Measurements from ENCODE around the gene TEAD4.

Gene TEAD4

DNA sequence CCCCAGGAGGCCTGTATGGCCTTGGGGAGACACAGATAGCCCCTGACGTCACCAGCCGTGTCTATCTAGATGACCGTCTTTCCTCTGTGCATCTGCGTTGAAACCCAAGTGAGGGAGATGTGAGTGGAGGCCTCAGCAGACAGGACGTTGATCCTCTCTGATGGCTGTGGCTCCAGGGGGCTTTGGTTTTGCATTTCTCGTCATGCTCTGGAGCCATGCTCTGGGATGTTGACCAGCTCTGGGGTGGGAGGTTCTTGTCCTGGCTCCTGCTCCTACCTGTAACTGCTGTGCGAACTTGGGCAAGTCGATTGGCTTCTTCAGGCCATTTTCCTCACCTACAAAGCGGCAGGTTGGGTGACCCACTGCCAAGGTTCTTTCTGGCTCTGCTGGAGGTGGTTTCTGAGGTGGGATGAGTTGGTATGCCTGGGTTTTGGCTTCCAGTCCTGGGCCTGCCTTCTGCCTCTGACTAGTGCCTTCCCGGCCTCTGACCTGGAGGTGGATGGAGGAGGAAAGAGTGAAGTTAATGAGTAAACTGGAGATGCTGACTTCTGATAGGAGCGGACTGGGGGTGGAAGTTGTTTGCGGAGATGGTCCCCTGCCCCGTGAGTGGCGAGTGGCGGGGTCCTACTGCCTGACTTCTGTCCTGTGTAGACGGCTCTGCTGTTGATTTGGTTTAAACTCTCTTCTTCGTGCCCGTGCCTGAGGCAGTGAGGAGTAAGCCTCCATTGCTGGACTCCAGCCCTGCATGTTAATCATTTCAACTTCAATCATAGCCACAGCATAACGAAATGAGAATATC, 126.3 kb downstream of the TEAD4 start:
- no peak for DNase-seq

DNA sequence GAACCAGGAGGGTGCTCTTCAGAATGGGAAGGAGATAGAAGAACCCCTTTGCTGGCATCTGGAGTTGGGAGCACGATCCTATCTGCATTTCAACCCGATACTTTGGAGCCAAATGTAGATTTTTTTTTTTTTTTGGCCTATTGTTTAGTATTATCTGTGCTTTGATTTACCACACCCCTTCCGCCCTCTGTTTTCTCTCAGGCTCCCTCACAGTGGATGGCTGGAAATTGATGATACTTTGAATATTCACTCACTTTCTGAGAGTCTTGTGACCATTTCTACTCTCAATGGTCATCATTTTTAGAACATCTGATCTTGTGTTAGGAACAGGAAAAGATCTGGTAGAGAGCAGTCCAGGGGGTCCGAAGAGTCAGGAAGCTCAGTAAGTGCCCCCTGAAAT, 127.0 kb downstream of the TEAD4 start:
- DNase-seq, result no peak

DNA sequence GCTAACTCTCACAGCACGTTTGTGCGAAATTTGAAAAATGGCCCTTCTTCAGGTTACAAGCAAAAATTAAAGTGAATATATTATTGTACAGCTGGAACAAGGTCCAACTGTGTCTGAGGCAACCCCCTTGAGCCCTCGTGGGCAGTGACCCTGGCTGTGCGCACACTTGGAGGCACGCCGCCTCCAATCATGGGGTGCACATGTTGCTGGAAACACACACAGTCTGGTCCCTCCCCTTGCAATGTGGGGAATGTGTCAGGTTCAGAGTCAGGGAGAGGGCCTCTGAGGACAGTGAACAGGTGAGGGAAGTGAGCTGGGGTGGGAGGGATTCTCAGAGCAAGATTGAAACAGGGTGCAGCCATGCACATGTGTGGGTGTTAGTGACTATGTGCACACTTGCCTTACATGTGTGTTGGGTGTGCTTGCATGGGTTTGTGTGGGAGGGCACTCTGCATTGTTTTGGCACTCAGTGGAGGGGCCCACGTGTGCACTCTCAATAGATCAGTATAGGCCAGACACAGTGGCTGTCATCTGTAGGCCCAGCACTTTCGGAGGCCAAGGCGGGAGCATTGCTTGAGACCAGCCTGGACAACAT, 127.6 kb downstream of the TEAD4 start:
- DNase-seq, result no peak

DNA sequence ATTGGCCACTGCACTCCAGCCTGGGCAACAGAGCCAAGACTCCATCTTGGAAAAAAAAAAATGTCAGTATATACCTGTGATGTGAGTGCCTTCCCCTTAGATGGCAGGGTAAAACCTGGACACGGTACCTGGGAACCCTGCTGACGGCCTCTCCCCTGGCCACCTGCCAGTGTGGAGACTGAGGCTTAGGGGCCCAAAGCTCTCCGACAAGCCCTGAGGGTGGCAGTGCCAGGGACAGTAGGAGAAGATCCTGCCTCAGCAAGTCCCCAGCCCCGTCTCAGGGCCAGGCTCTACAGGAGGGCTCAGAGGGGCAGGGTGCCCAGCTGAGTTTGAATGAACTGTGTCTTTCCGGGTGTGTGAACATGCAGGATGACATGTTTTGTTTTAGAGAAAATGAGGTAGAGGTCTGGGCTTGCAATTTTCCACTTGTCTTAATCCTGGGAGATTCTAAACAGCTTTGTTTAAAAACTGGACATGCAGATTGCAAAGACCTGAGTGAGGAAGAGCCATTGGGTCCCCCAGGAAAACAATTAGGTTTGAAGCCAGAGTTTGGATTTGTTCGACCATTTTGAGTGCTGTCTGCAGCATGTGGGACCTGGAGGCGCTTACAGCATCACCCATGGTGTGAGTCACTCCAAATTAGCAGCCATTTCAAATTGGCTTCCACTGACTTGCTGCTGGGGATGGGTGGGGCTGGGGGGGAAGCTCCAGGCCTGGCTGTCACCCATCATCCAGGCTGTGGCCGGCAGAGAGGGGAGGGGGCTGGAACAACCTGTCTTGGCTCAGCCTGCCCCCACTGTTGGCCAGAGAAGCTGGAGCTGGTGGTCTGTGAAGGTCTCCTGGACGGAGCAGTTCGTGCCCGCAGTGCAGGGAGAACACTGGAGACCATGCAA, 128.8 kb downstream of the TEAD4 start:
- DNase-seq, result no peak

DNA sequence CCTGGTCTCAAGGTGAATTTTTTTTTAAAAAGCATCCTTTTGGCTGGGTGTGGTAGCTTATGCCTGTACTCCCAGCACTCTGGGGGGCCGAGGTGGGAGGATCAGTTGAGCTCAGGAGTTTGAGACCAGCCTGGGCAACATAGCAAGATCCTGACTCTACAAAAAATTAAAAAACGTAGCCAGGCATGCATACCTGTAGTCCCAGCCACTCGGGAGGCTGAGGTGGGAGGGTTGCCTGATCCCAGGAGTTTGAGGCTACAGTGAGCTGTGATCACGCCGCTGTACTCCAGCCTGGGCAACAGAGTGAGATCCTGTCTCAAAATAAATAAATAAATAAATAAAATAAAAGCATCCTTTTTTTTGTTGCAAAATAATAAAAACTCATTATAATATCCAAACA, 130.4 kb downstream of the TEAD4 start:
- DNase-seq, result no peak
